OCI-M2 (cell line): ENCODE results near the gene BLOC1S6.

Experiments used
- DNase-seq: peaks from one replicate; lab custom pipeline; 2025; ENCODE audit not compliant: unreplicated experiment; lab: John Stamatoyannopoulos, UW

BLOC1S6 gene

GRCh38 chr15:45587095-45587862 lies at the start of gene BLOC1S6:
TSS of gene BLOC1S6 (plus strand) at chr15:45587379. CDS start at chr15:45587444, 65 bp downstream.
- peak; percentile 71 for DNase-seq

- DNase-seq = no peak
These were observed 47.5 kb upstream of the BLOC1S6 start for GRCh38 chr15:45539680-45540079.

- DNase-seq = no peak
These were observed 46.6 kb upstream of the BLOC1S6 start for GRCh38 chr15:45540531-45540930.

GRCh38 chr15:45543051-45543450 lies 44.1 kb upstream of the BLOC1S6 start:
- DNase-seq = no peak

GRCh38 chr15:45544266-45545023 lies 42.7 kb upstream of the BLOC1S6 start:
- DNase-seq = no peak

GRCh38 chr15:45546789-45547188 lies 40.4 kb upstream of the BLOC1S6 start:
- no peak for DNase-seq

- no peak for DNase-seq
These were observed 38.2 kb upstream of the BLOC1S6 start for GRCh38 chr15:45548753-45549520.

GRCh38 chr15:45549541-45550220 lies 37.5 kb upstream of the BLOC1S6 start:
- no peak for DNase-seq

- DNase-seq = no peak
These were observed 36.7 kb upstream of the BLOC1S6 start for GRCh38 chr15:45550436-45550835.

- no peak for DNase-seq
These were observed 35.5 kb upstream of the BLOC1S6 start for GRCh38 chr15:45551676-45552075.

- no peak for DNase-seq
These were observed 31.1 kb upstream of the BLOC1S6 start for GRCh38 chr15:45555934-45556608.

- DNase-seq = no peak
These were observed 14.6 kb upstream of the BLOC1S6 start for GRCh38 chr15:45572617-45573016.

- no peak for DNase-seq
These were observed 13.1 kb upstream of the BLOC1S6 start for GRCh38 chr15:45573961-45574629.

- no peak for DNase-seq
These were observed 5.3 kb upstream of the BLOC1S6 start for GRCh38 chr15:45581919-45582318.

GRCh38 chr15:45583731-45584639 lies 3.2 kb upstream of the BLOC1S6 start:
- no peak for DNase-seq

GRCh38 chr15:45585069-45585791 lies 1.9 kb upstream of the BLOC1S6 start:
- no peak for DNase-seq

- no peak for DNase-seq
These were observed 1.1 kb upstream of the BLOC1S6 start for GRCh38 chr15:45586125-45586524.

- peak; percentile 18 for DNase-seq
These were observed 531 bp upstream of the BLOC1S6 start for GRCh38 chr15:45586601-45587094.
